ENCODE data around the gene RUVBL1. TPM values are rescaled to one million over a fixed set of nuclear protein-coding genes. Genes with fewer than 3 reads are reported as not detected.

Gene RUVBL1
- total RNA-seq, 1 donor, result 50.6 TPM

DNA sequence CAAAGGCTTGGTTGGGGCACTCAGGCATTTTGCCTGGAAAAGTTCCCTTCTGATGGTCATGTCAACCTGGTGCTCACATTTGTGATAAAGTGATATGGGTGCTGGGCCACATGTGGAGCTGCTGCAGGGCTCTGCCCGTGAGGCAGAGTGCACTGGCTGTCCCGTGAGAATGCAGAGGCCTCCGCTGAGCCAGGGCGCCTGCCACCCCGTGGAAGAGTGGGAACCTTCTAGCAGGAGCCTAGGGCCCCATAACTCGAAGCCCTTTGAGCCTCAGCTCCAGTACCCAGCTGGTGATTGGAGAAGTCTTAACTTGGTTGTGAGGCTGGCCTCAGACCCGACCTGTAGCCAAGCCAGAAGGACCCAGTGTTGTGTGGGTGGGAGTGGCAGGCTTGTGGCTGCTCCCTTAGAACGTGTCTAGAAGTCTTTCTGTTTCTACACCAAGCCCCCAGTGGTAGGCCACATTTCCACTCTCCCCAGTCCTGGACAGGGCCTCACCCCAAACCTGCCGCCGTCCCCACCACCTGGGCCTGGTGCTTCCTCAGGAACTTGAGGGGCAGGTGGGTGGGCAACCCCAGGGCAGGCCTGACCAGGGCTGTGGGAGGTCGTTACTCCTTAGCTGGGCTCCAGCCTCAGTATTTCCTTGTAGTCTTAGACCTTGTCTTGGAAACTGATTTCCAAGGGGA lies 51.7 kb downstream of the RUVBL1 start:
- DNase-seq (ENCODE audit: low read depth), result no peak
- TF ChIP-seq, protein P1, sequence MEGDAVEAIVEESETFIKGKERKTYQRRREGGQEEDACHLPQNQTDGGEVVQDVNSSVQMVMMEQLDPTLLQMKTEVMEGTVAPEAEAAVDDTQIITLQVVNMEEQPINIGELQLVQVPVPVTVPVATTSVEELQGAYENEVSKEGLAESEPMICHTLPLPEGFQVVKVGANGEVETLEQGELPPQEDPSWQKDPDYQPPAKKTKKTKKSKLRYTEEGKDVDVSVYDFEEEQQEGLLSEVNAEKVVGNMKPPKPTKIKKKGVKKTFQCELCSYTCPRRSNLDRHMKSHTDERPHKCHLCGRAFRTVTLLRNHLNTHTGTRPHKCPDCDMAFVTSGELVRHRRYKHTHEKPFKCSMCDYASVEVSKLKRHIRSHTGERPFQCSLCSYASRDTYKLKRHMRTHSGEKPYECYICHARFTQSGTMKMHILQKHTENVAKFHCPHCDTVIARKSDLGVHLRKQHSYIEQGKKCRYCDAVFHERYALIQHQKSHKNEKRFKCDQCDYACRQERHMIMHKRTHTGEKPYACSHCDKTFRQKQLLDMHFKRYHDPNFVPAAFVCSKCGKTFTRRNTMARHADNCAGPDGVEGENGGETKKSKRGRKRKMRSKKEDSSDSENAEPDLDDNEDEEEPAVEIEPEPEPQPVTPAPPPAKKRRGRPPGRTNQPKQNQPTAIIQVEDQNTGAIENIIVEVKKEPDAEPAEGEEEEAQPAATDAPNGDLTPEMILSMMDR (IDR thresholded peaks at IDR 0.05; ENCODE audit: insufficient read depth, low read length), result no peak
- H3K4me3 ChIP-seq (ENCODE audit: low read depth, low read length), result no peak overlapping the region

DNA sequence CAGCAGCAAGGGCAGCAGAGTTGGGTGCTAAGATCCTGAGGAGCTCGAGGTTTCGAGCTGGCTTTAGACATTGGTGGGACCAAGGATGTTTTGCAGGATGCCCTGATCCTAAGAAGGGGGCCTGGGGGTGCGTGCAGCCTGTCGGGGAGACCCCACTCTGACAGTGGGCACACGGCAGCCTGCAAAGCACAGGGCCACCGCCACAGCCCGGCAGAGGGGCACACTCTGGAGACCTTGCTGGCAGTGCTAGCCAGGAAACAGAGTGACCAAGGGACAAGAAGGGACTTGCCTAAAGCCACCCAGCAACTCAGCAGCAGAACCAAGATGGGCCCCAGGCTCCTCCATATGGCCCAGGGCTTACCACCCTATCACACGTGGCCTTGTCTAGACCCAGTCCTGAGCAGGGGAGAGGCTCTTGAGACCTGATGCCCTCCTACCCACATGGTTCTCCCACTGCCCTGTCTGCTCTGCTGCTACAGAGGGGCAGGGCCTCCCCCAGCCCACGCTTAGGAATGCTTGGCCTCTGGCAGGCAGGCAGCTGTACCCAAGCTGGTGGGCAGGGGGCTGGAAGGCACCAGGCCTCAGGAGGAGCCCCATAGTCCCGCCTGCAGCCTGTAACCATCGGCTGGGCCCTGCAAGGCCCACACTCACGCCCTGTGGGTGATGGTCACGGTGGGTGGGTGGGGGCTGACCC lies 52.6 kb downstream of the RUVBL1 start:
- DNase-seq (ENCODE audit: low read depth), result no peak
- TF ChIP-seq, protein P1 (IDR thresholded peaks at IDR 0.05; ENCODE audit: insufficient read depth, low read length), result no peak
- no peak overlapping the region for H3K4me3 ChIP-seq (ENCODE audit: low read depth, low read length)

DNA sequence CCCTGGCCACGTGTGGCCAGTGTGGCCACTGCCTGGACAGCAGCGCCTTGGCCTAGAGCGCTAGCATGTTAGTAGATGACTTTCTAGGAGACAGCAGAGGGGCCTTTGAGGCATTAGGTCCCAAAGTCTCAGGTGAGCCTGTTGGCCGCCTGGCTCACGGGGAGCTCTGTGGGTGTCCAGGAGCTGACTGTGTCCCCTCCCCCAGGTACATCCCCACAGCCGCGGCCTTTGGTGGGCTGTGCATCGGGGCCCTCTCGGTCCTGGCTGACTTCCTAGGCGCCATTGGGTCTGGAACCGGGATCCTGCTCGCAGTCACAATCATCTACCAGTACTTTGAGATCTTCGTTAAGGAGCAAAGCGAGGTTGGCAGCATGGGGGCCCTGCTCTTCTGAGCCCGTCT lies 54.3 kb downstream of the RUVBL1 start:
- TF ChIP-seq, protein P1 (IDR thresholded peaks at IDR 0.05; ENCODE audit: insufficient read depth, low read length), result no peak
- no peak overlapping the region for H3K4me3 ChIP-seq (ENCODE audit: low read depth, low read length)
- no peak for DNase-seq (ENCODE audit: low read depth)

DNA sequence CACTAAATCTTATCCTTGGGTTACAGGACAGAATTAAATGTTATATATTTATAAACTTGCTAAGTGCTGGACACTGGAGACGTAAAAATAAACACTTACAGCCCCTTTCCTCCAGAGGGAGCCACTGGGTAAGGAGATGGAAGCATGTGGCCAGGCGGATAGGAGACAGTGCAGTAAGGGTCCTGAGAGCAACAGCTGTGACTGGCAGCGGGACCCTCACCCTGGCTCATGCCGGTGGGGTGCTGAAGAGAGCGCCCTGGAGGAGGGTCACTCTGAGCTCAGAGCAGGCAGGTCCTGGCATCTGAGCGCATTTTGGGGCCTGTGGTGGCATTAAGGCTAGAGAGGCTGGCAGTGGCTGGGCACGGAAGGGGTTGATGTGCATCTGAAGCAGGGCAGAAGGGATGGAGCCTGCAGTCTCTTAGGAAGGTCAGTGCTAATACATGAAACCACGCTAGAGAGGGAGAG lies 55.4 kb downstream of the RUVBL1 start:
- TF ChIP-seq, protein P1 (IDR thresholded peaks at IDR 0.05; ENCODE audit: insufficient read depth, low read length), result peak; percentile 73
- DNase-seq (ENCODE audit: low read depth), result peak; percentile 60
- H3K4me3 ChIP-seq (ENCODE audit: low read depth, low read length), result no peak overlapping the region

DNA sequence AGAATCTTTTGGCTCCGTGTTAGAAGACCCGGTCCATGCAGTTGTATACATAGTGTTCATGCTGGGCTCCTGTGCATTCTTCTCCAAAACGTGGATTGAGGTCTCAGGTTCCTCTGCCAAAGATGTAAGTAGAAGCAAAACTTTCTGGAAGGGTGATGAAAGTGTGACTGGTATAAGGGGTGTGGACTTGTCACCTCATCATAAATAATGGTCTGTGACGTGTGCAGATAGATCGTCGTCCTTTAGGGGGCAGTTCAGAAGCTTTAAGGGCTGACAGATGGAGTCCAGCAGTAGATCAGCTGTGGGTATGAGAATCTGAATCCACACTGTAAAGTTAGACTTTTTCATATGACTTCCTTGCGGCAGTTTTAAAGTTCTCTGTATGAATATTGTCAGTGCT lies 56.1 kb downstream of the RUVBL1 start:
- no peak for DNase-seq (ENCODE audit: low read depth)
- H3K4me3 ChIP-seq (ENCODE audit: low read depth, low read length), result no peak overlapping the region
- TF ChIP-seq, protein P1 (IDR thresholded peaks at IDR 0.05; ENCODE audit: insufficient read depth, low read length), result no peak

DNA sequence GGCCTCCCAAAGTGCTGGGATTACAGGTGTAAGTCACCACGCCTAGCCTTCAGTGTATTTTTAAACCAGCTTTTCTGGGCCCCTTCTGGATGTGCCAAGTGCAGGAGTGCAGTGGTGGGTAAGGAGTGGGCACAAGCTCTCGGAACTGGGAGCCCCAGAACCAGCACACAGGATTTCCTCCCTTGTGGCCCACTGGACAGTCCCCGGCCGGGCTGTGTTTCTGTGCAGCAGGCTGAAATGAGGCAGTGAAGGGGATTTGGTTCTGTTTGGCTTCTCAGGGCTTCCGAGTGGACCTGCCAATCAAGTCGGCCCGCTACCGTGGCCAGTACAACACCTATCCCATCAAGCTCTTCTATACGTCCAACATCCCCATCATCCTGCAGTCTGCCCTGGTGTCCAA lies 56.9 kb downstream of the RUVBL1 start:
- DNase-seq (ENCODE audit: low read depth), result no peak
- no peak overlapping the region for H3K4me3 ChIP-seq (ENCODE audit: low read depth, low read length)
- TF ChIP-seq, protein P1 (IDR thresholded peaks at IDR 0.05; ENCODE audit: insufficient read depth, low read length), result no peak

Data from fibroblast of the aortic adventitia (primary cell).